Calu3 (cell line): ENCODE results near the gene GIGYF2. TPM values are rescaled to one million over a fixed set of nuclear protein-coding genes. Genes with fewer than 3 reads are reported as not detected.

Experiments
- BruUV-seq: library from RNA; stranded (reverse); fragments of 400-500 nt; replicated peaks from 2 replicates; lab custom pipeline; 2021; lab: Mats Ljungman, UMichigan
- CTCF ChIA-PET: fragments of 300-600 bp; sonication (Branson Sonifier 250); formaldehyde crosslinking; loops from one replicate; lab custom pipeline; 2022; ENCODE audit warnings: antibody characterized with exemption; lab: Charles Lee
- DNase-seq: peaks from one replicate; pipeline ENCODE4 v3.0.0; 2022
- H3K27ac Mint-ChIP-seq: one replicate; pipeline ENCODE4 v1.8.0; 2022; ENCODE audit warnings: mixed read lengths; ENCODE audit not compliant: unreplicated experiment
- H3K27me3 Mint-ChIP-seq: one replicate; pipeline ENCODE4 v1.8.0; 2022; ENCODE audit warnings: mixed read lengths; ENCODE audit not compliant: unreplicated experiment
- H3K36me3 Mint-ChIP-seq: one replicate; pipeline ENCODE4 v1.8.0; 2022; ENCODE audit warnings: mild to moderate bottlenecking, moderate library complexity, mixed read lengths; ENCODE audit not compliant: insufficient read depth, unreplicated experiment
- H3K4me1 Mint-ChIP-seq: one replicate; pipeline ENCODE4 v1.8.0; 2022; ENCODE audit warnings: mild to moderate bottlenecking, low read depth, mixed read lengths; ENCODE audit not compliant: unreplicated experiment
- H3K4me3 Mint-ChIP-seq: one replicate; pipeline ENCODE4 v1.8.0; 2022; ENCODE audit warnings: mild to moderate bottlenecking, low read depth, moderate library complexity, mixed read lengths; ENCODE audit not compliant: unreplicated experiment
- H3K9me3 Mint-ChIP-seq: one replicate; pipeline ENCODE4 v1.8.0; 2022; ENCODE audit warnings: low read depth, mixed read lengths; ENCODE audit not compliant: unreplicated experiment
- CTCF ChIP-seq: fragments of 200-600 bp; IDR thresholded peaks from one replicate; pipeline ENCODE4 v1.8.0; 2022; ENCODE audit warnings: antibody characterized with exemption; ENCODE audit not compliant: unreplicated experiment
- intact Hi-C: fragments of 100-400 bp; cut with micrococcal nuclease; formaldehyde crosslinking; loops from one replicate; pipeline ENCODE4 v1.10.0; 2022; ENCODE audit not compliant: unreplicated experiment
- total RNA-seq: library from RNA; stranded (reverse); gene quantifications from 2 replicates; pipeline ENCODE4 v1.2.3, GENCODE V29; 2022

The GIGYF2 gene
- total RNA-seq, 1 experiment from 2014 or later = 72.2 TPM

- peaks cover 16% of the 10 kb centered on the region for H3K36me3 Mint-ChIP-seq
- no peaks in the 10 kb centered on the region for H3K9me3 Mint-ChIP-seq
- CTCF ChIA-PET = interaction anchor here (0.6 to 0.8 kb wide), 3 partner anchors 17 to 1151 kb away, joined by 3 read pairs; no protein-coding TSS in a partner anchor
- intact Hi-C loops = no loop called here
- no peak overlapping the region for H3K4me3 Mint-ChIP-seq
- DNase-seq = no peak
- BruUV-seq = no TSS peak
- H3K4me1 Mint-ChIP-seq = peaks cover 25% of the 10 kb centered on the region
- no peak overlapping the region for H3K27ac Mint-ChIP-seq
- no peaks in the 10 kb centered on the region for H3K27me3 Mint-ChIP-seq
- no peak for TF ChIP-seq CTCF
Observed at GRCh38 chr2:232887171-232887850, 190.2 kb downstream of the GIGYF2 start.

GRCh38 chr2:232888099-232888836 is 191.1 kb downstream of the GIGYF2 start:
- peaks cover 16% of the 10 kb centered on the region for H3K36me3 Mint-ChIP-seq
- no peak for TF ChIP-seq CTCF
- CTCF ChIA-PET = no interaction called here

GRCh38 chr2:232888839-232889529 is 191.9 kb downstream of the GIGYF2 start:
- Mint-ChIP-seq H3K36me3 (peaks cover 16% of the 10 kb centered on the region), H3K9me3 (no peaks in the 10 kb centered on the region), H3K27me3 (no peaks in the 10 kb centered on the region), H3K4me1 (peaks cover 25% of the 10 kb centered on the region), H3K27ac (no peak overlapping the region), H3K4me3 (no peak overlapping the region)
- DNase-seq = no peak
- intact Hi-C loops = no loop called here
- no TSS peak for BruUV-seq
- no peak for TF ChIP-seq CTCF
- CTCF ChIA-PET = interaction anchor here (0.6 kb wide), 1 partner anchor 140 kb away, joined by 3 read pairs; no protein-coding TSS in a partner anchor

More at GRCh38 chr2:232888099-232888836, 191.1 kb downstream of the GIGYF2 start:
- H3K4me1 Mint-ChIP-seq = peaks cover 25% of the 10 kb centered on the region
- H3K27me3 Mint-ChIP-seq = no peaks in the 10 kb centered on the region
- intact Hi-C loops = no loop called here
- H3K27ac Mint-ChIP-seq = no peak overlapping the region
- BruUV-seq = no TSS peak
- no peak overlapping the region for H3K4me3 Mint-ChIP-seq
- H3K9me3 Mint-ChIP-seq = no peaks in the 10 kb centered on the region
- DNase-seq = no peak

GRCh38 chr2:232889876-232890401 is 192.8 kb downstream of the GIGYF2 start:
- Mint-ChIP-seq H3K27ac (no peak overlapping the region), H3K9me3 (no peaks in the 10 kb centered on the region), H3K4me1 (peaks cover 25% of the 10 kb centered on the region), H3K4me3 (no peak overlapping the region), H3K36me3 (peaks cover 15% of the 10 kb centered on the region), H3K27me3 (no peaks in the 10 kb centered on the region)
- no TSS peak for BruUV-seq
- no peak for DNase-seq
- CTCF ChIA-PET = interaction anchor here (0.6 to 0.9 kb wide), 2 partner anchors 139 to 361 kb away, joined by 3 read pairs; partner anchors contain the start of gene ATG16L1
- intact Hi-C loops = no loop called here
- no peak for TF ChIP-seq CTCF
